Loucy (cell line): ENCODE results near the gene ZNG1F.
"Not testable (repeated sequence)": the region's sequence is repeated elsewhere in the genome, so short reads cannot be mapped to it uniquely, and the experiment has no call there.

ENCODE experiments used
- EZH2phosphoT487 ChIP-seq: fragments of 200-600 bp; IDR thresholded peaks from 2 replicates; pipeline ENCODE4 v1.6.1; 2018; ENCODE audit warnings: antibody characterized with exemption, mild to moderate bottlenecking, moderate library complexity, borderline replicate concordance
- TF ChIP-seq, protein P1 (sequence below): fragments of 200-600 bp; sonication (generic); conservative IDR thresholded peaks from 2 replicates; pipeline ENCODE4 v1.5.1; 2014; ENCODE audit warnings: mild to moderate bottlenecking, antibody characterized with exemption, low read length

DNA sequence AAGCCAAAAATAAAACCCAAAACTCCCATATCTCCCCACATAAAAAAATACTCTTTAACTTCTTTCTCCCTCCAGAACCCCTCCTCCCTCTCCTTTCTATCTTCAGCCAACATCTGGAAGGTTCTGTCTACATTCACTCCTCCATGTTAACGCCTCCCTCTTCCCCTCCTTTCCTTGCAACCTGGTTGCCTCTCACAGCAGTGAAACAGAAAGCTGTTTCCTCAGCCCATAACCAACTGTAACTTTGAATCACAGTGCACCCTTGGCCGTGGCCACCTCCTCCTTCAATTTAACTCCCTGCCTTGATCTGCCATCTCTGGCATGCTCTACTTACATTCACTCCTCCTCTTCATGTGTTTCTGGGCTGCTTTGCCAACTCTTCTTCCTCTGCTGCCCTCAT lies 94.1 kb downstream of the ZNG1F start:
- TF ChIP-seq, protein P1, sequence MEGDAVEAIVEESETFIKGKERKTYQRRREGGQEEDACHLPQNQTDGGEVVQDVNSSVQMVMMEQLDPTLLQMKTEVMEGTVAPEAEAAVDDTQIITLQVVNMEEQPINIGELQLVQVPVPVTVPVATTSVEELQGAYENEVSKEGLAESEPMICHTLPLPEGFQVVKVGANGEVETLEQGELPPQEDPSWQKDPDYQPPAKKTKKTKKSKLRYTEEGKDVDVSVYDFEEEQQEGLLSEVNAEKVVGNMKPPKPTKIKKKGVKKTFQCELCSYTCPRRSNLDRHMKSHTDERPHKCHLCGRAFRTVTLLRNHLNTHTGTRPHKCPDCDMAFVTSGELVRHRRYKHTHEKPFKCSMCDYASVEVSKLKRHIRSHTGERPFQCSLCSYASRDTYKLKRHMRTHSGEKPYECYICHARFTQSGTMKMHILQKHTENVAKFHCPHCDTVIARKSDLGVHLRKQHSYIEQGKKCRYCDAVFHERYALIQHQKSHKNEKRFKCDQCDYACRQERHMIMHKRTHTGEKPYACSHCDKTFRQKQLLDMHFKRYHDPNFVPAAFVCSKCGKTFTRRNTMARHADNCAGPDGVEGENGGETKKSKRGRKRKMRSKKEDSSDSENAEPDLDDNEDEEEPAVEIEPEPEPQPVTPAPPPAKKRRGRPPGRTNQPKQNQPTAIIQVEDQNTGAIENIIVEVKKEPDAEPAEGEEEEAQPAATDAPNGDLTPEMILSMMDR: not testable (repeated sequence)
- TF ChIP-seq EZH2phosphoT487: not testable (repeated sequence)
